GM12878 (cell line): ENCODE results near the gene PAK5. TPM values are rescaled to one million over a fixed set of nuclear protein-coding genes. Genes with fewer than 3 reads are reported as not detected.

Experiments used
- ATAC-seq: fragments of 200-7000 bp; cut with Tn5 transposase; 3 replicates; pipeline ENCODE4 v1.9.1; 2020; ENCODE audit warnings: mild to moderate bottlenecking, moderate library complexity
- BruUV-seq: library from RNA; stranded (reverse); fragments of 400-500 nt; replicated peaks from 2 replicates; lab custom pipeline; 2021; lab: Mats Ljungman, UMichigan
- CTCF ChIA-PET: fragments of 300-600 bp; sonication (Branson Sonifier 250); formaldehyde crosslinking; extraction: SDS; loops from one replicate; lab custom pipeline; 2021; ENCODE audit warnings: inconsistent platforms; lab: Yijun Ruan, JAX
- POLR2A ChIA-PET: fragments of 350-600 bp; formaldehyde crosslinking; extraction: SDS; loops from one replicate; lab custom pipeline; 2021; ENCODE audit warnings: inconsistent platforms; lab: Charles Lee
- RAD21 ChIA-PET: fragments of 300-600 bp; sonication (Branson Sonifier 250); formaldehyde crosslinking; loops from one replicate; lab custom pipeline; 2023; ENCODE audit warnings: antibody characterized with exemption; ENCODE audit not compliant: unreplicated experiment; lab: Charles Lee
- SMC1A ChIA-PET: fragments of 300-600 bp; sonication (Branson Sonifier 250); formaldehyde crosslinking; loops from one replicate; lab custom pipeline; 2023; ENCODE audit not compliant: unreplicated experiment, uncharacterized antibody; lab: Charles Lee
- DNase-seq: peaks from one replicate; pipeline ENCODE4 v3.0.0-alpha.2; 2011; ENCODE audit warnings: low read depth, low spot score
- FAIRE-seq: peaks from 3 replicates; lab custom pipeline; 2011; peaks lifted over from hg19 to GRCh38; lab: Jason Lieb, UNC
- H2AFZ ChIP-seq: 2 replicates; pipeline ENCODE4 v1.6.0; 2011; ENCODE audit warnings: low read depth, low read length, control low read depth; ENCODE audit not compliant: control insufficient read depth
- H3K27ac ChIP-seq: 2 replicates; pipeline ENCODE4 v1.5.1; 2011; ENCODE audit warnings: control low read depth; ENCODE audit not compliant: control insufficient read depth, insufficient read depth
- H3K27me3 ChIP-seq, 2 experiments: replicated peaks in 1 of 2; 2 replicates each; pipeline versions ENCODE4 v1.6.0 to v1.6.1; 2011; ENCODE audit warnings: low read length in 1 of 2; ENCODE audit not compliant: control insufficient read depth in 2 of 2, insufficient read depth in 2 of 2
- H3K36me3 ChIP-seq, 2 experiments: 2 replicates each; pipeline ENCODE4 v1.5.1; 2011; ENCODE audit warnings: low read length in 1 of 2; ENCODE audit not compliant: control insufficient read depth in 2 of 2, insufficient read depth in 2 of 2
- H3K4me1 ChIP-seq: 2 replicates; pipeline ENCODE4 v1.6.1; 2011; ENCODE audit warnings: mild to moderate bottlenecking, low read length, moderate library complexity, mixed read lengths; ENCODE audit not compliant: control insufficient read depth, insufficient read depth
- H3K4me2 ChIP-seq: 2 replicates; pipeline ENCODE4 v1.6.0; 2011; ENCODE audit warnings: control low read depth; ENCODE audit not compliant: control insufficient read depth, insufficient read depth
- H3K4me3 ChIP-seq: fragments of 200-600 bp; sonication (generic); 2 replicates; pipeline ENCODE4 v1.5.1; 2016
- H3K79me2 ChIP-seq: 2 replicates; pipeline ENCODE4 v1.6.0; 2011; ENCODE audit warnings: low read length; ENCODE audit not compliant: control insufficient read depth, insufficient read depth
- H3K9ac ChIP-seq: 2 replicates; pipeline ENCODE4 v1.8.0; 2011; ENCODE audit warnings: low read length, control low read depth, mixed read lengths; ENCODE audit not compliant: control insufficient read depth, insufficient read depth
- H3K9me3 ChIP-seq: replicated peaks from 3 replicates; pipeline ENCODE4 v1.5.1; 2011; ENCODE audit warnings: mild to moderate bottlenecking, low read length; ENCODE audit not compliant: control insufficient read depth, insufficient read depth
- H4K20me1 ChIP-seq: 2 replicates; pipeline ENCODE4 v1.6.0; 2011; ENCODE audit not compliant: control insufficient read depth, insufficient read depth
- BMI1 ChIP-seq: fragments of 450-650 bp; IDR thresholded peaks from 2 replicates; pipeline ENCODE4 v1.6.1; 2016; ENCODE audit warnings: mild to moderate bottlenecking, moderate library complexity, borderline replicate concordance
- BRCA1 ChIP-seq: IDR thresholded peaks from 2 replicates; pipeline ENCODE4 v1.6.1; 2011; ENCODE audit warnings: low read depth, low read length, improper control_type of control experiment
- EP300 ChIP-seq, 2 experiments: fragments of 150-350 bp in 1 of 2; IDR thresholded peaks; 2 replicates each; pipeline ENCODE4 v1.6.1; 2011 to 2012; ENCODE audit warnings: low read depth in 2 of 2, low read length in 2 of 2, borderline replicate concordance in 1 of 2, improper control_type of control experiment in 1 of 2, inconsistent platforms in 1 of 2; ENCODE audit not compliant: control insufficient read depth in 1 of 2
- ESRRA ChIP-seq: IDR thresholded peaks from 2 replicates; pipeline ENCODE4 v1.6.1; 2012; ENCODE audit warnings: mild to moderate bottlenecking, low read length, improper control_type of control experiment
- HCFC1 ChIP-seq: fragments of 150-350 bp; IDR thresholded peaks from 2 replicates; pipeline ENCODE4 v1.6.1; 2014; ENCODE audit warnings: low read length
- JUNB ChIP-seq: IDR thresholded peaks from 2 replicates; pipeline ENCODE4 v1.6.1; 2016; ENCODE audit warnings: antibody characterized with exemption, mild to moderate bottlenecking
- KDM1A ChIP-seq: fragments of 200-600 bp; sonication (generic); IDR thresholded peaks from 2 replicates; pipeline ENCODE4 v1.6.1; 2016; ENCODE audit warnings: borderline replicate concordance
- KLF5 ChIP-seq: fragments of 450-650 bp; IDR thresholded peaks from 2 replicates; pipeline ENCODE4 v1.6.1; 2014; ENCODE audit warnings: mild to moderate bottlenecking; ENCODE audit not compliant: partially characterized antibody
- MYC ChIP-seq: IDR thresholded peaks from 2 replicates; pipeline ENCODE4 v1.6.1; 2011; ENCODE audit warnings: mild to moderate bottlenecking, low read length, moderate library complexity, inconsistent platforms; ENCODE audit not compliant: insufficient read depth, insufficient replicate concordance, insufficient read length, severe bottlenecking
- RBBP5 ChIP-seq: fragments of 200-600 bp; sonication (generic); conservative IDR thresholded peaks from 2 replicates; pipeline ENCODE4 v1.6.1; 2016
- RELA ChIP-seq: fragments of 450-650 bp; IDR thresholded peaks from 2 replicates; pipeline ENCODE4 v1.8.0; 2014; ENCODE audit warnings: borderline replicate concordance; ENCODE audit not compliant: partially characterized antibody
- SP1 ChIP-seq: IDR thresholded peaks from one replicate; pipeline ENCODE4 v1.6.1; 2011; ENCODE audit warnings: low read depth, low read length
- TCF12 ChIP-seq: IDR thresholded peaks from 2 replicates; pipeline ENCODE4 v1.6.1; 2011; ENCODE audit warnings: low read depth, mild to moderate bottlenecking, low read length
- ZNF24 ChIP-seq: fragments of 450-650 bp; IDR thresholded peaks from 2 replicates; pipeline ENCODE4 v1.6.1; 2017; ENCODE audit warnings: antibody characterized with exemption, mild to moderate bottlenecking
- WGBS: methylation state at CpG from one replicate; pipeline ENCODE4 v1.1.6; 2016; ENCODE audit warnings: low lambda C conversion rate; ENCODE audit not compliant: insufficient replicate concordance, insufficient coverage; ENCODE audit errors: missing lambda C conversion rate; 5-methylcytosine and 5-hydroxymethylcytosine counted together
- in situ Hi-C: fragments of 300-500 bp; cut with MboI; formaldehyde crosslinking; loops from 9 replicates; pipeline ENCODE4 v1.14.3; 2018; ENCODE audit warnings: mixed read lengths
- intact Hi-C: fragments of 100-400 bp; cut with micrococcal nuclease; formaldehyde crosslinking; loops from one replicate; pipeline ENCODE4 v1.14.2; 2022; ENCODE audit not compliant: unreplicated experiment
- polyA plus RNA-seq, 11 experiments: library from polyadenylated mRNA; depleted of rRNA in 4 of 11; unstranded in 6 of 11; stranded (reverse) in 5 of 11; fragments of >200 nt; fragmentation: Nextera tagmentation in 4 of 11; fragmentation: Illumina TruSeq in 1 of 11; extraction: Ambion mirVana in 4 of 11; extraction: Trizol in 1 of 11; gene quantifications; 1 replicate in 1 of 11; 2 replicates in 10 of 11; pipeline versions ENCODE4 v1.2.1 to v1.2.3, GENCODE V29; 2011 to 2016; ENCODE audit warnings: inconsistent platforms in 2 of 11, missing spikeins in 2 of 11, low read depth in 1 of 11
- total RNA-seq, 4 experiments: library from RNA; depleted of rRNA in 3 of 4; stranded (reverse); fragments of >200 nt in 3 of 4; fragmentation: Illumina TruSeq in 1 of 4; extraction: Trizol in 1 of 4; gene quantifications; 2 replicates each; pipeline versions ENCODE4 v1.2.1 to v1.2.3, GENCODE V29; 2013 to 2021
- TF ChIP-seq, protein P1 (sequence below): IDR thresholded peaks from 2 replicates; pipeline ENCODE4 v1.6.1; 2011; ENCODE audit warnings: low read depth, low read length, improper control_type of control experiment, borderline replicate concordance
- TF ChIP-seq, protein P2 (sequence below): fragments of 450-650 bp; IDR thresholded peaks from 2 replicates; pipeline ENCODE4 v1.6.1; 2016; ENCODE audit warnings: mild to moderate bottlenecking

Gene PAK5
- total and polyA plus RNA-seq, 10 of the 15 experiments (the other 5 are each of a cell fraction or from before 2014, with no cell fraction given) = not detected

DNA sequence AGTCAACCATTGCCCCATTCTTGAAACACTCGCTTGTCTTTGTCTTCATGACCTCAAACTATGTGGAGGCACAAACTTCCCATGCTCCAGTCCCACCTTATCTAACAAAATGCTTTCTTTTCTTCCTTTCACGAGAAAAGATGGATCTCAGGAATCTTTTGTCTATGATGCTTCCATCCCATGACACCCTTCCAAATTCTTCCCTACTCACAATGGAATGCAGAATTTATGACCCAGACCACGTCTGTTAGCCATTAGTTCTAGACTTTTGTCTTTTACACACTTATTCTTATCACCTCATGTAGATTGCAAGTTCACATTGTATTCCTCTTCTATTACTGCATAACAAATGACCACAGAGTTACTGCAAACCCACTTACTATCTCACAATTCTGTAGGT is 348.7 kb downstream of the PAK5 start:
- no peak for FAIRE-seq
- no peak overlapping the region for H3K9ac ChIP-seq
- no peaks in the 10 kb centered on the region for H3K4me1 ChIP-seq
- H3K27ac ChIP-seq = no peak overlapping the region
- no peaks in the 10 kb centered on the region for H3K79me2 ChIP-seq
- TF ChIP-seq RBBP5 (no peak), ZNF24 (no peak), EP300 (IDR thresholded peaks at IDR 0.05; ENCODE audit: borderline replicate concordance in 1 of 2, control insufficient read depth in 1 of 2, low read depth in 2 of 2, low read length in 2 of 2) (no peak), TCF12 (no peak), MYC (no peak), KDM1A (no peak), HCFC1 (no peak), RELA (no peak), SP1 (no peak), KLF5 (no peak), JUNB (no peak), BRCA1 (no peak), ESRRA (no peak), BMI1 (no peak)
- TF ChIP-seq, protein P1, sequence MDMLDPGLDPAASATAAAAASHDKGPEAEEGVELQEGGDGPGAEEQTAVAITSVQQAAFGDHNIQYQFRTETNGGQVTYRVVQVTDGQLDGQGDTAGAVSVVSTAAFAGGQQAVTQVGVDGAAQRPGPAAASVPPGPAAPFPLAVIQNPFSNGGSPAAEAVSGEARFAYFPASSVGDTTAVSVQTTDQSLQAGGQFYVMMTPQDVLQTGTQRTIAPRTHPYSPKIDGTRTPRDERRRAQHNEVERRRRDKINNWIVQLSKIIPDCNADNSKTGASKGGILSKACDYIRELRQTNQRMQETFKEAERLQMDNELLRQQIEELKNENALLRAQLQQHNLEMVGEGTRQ = no peak
- TF ChIP-seq, protein P2, sequence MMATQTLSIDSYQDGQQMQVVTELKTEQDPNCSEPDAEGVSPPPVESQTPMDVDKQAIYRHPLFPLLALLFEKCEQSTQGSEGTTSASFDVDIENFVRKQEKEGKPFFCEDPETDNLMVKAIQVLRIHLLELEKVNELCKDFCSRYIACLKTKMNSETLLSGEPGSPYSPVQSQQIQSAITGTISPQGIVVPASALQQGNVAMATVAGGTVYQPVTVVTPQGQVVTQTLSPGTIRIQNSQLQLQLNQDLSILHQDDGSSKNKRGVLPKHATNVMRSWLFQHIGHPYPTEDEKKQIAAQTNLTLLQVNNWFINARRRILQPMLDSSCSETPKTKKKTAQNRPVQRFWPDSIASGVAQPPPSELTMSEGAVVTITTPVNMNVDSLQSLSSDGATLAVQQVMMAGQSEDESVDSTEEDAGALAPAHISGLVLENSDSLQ = no peak
- ChIA-PET RAD21 (no interaction called here), POLR2A (no interaction called here), SMC1A (no interaction called here), CTCF (no interaction called here)
- H3K9me3 ChIP-seq = no peaks in the 10 kb centered on the region; the same call in 2 of the 3 replicates
- DNase-seq = no peak
- H3K36me3 ChIP-seq = no peaks in the 10 kb centered on the region
- H2AFZ ChIP-seq = no peak overlapping the region
- WGBS = 2% methylated on average over 3 of the region's 3 CpGs
- H3K4me2 ChIP-seq = no peak overlapping the region
- H3K27me3 ChIP-seq = no peaks in the 10 kb centered on the region; a peak in 2 of 4 replicates
- BruUV-seq = no TSS peak
- no peak overlapping the region for H3K4me3 ChIP-seq
- no peaks in the 10 kb centered on the region for H4K20me1 ChIP-seq
- no peak for ATAC-seq
- in situ Hi-C loops (no loop called here), intact Hi-C loops (no loop called here)
